Measurements from ENCODE around the gene TIGAR.

Gene TIGAR

DNA sequence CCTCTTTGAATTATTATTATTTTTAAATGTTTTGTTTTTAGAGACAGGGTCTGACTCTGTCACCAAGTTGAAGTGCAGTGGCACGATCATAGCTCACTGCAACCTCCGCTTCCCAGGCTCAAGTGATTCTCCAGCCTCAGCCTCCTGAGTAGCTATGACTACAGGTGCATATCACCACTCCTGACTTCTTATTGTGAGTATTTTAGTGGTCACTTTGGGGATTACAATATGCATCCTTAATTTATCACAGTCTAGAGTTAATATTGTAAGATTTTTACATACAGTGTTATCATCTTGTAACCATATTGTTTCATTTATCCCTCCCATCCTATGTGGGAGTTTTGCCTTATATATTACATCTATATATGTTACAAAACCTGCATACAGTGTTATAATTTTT lies 45.1 kb downstream of the TIGAR start:
- no peaks in the 10 kb centered on the region for H3K27me3 ChIP-seq (ENCODE audit: insufficient read depth, low read length)
- H3K27ac ChIP-seq (ENCODE audit: low read depth, low read length, poor library complexity, severe bottlenecking) = no peak overlapping the region
- no peaks in the 10 kb centered on the region for H3K36me3 ChIP-seq (ENCODE audit: insufficient read depth, low read length)
- no peak overlapping the region for H3K4me2 ChIP-seq (ENCODE audit: low read length)
- no peaks in the 10 kb centered on the region for H3F3A ChIP-seq (ENCODE audit: insufficient read depth, low read length)
- TF ChIP-seq CTCF (IDR thresholded peaks at IDR 0.05; ENCODE audit: low read length) (no peak), EZH2 (IDR thresholded peaks at IDR 0.05; ENCODE audit: borderline replicate concordance, low read length) (no peak)
- no peaks in the 10 kb centered on the region for H3K79me2 ChIP-seq (ENCODE audit: insufficient read depth, low read length)
- H3K4me1 ChIP-seq (ENCODE audit: insufficient read depth, low read length, severe bottlenecking) = no peaks in the 10 kb centered on the region
- no peaks in the 10 kb centered on the region for H4K20me1 ChIP-seq (ENCODE audit: insufficient read depth, low read length)
- H3K9me2 ChIP-seq (ENCODE audit: low read depth, low read length) = no peaks in the 10 kb centered on the region
- no peaks in the 10 kb centered on the region for H3K9me3 ChIP-seq (ENCODE audit: low read length)
- no peak overlapping the region for H2AFZ ChIP-seq (ENCODE audit: low read length)
- H3K4me3 ChIP-seq (ENCODE audit: low read depth, low read length, poor library complexity, severe bottlenecking) = no peak overlapping the region
- no peak overlapping the region for H3K9ac ChIP-seq (ENCODE audit: low read length)

DNA sequence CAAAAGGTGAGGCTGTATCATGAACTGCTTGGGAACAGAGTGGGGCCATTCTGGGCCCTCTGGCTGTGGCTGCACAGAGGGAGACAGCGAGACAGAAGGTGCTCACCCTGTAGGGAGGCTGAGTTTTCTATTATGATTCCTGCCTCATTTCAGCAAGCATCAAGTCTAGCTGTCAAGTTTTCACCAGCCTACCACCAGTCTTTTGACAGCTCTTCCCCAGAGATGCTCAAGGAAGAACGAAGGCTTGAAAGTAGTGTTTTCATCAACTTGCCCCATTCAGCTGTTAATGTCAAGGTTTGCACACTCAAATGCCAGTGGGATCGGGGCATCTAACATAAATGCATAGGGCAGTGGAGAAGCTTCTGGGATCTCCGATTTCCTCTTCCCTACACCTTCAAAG lies 48.5 kb downstream of the TIGAR start:
- H4K20me1 ChIP-seq (ENCODE audit: insufficient read depth, low read length) = no peaks in the 10 kb centered on the region
- no peak overlapping the region for H3K4me2 ChIP-seq (ENCODE audit: low read length)
- TF ChIP-seq CTCF (IDR thresholded peaks at IDR 0.05; ENCODE audit: low read length) (no peak), EZH2 (IDR thresholded peaks at IDR 0.05; ENCODE audit: borderline replicate concordance, low read length) (no peak)
- no peaks in the 10 kb centered on the region for H3K79me2 ChIP-seq (ENCODE audit: insufficient read depth, low read length)
- H3K9me3 ChIP-seq (ENCODE audit: low read length) = no peaks in the 10 kb centered on the region
- H3K4me1 ChIP-seq (ENCODE audit: insufficient read depth, low read length, severe bottlenecking) = no peaks in the 10 kb centered on the region
- H3K27ac ChIP-seq (ENCODE audit: low read depth, low read length, poor library complexity, severe bottlenecking) = no peak overlapping the region
- H3K27me3 ChIP-seq (ENCODE audit: insufficient read depth, low read length) = no peaks in the 10 kb centered on the region
- H3K4me3 ChIP-seq (ENCODE audit: low read depth, low read length, poor library complexity, severe bottlenecking) = no peak overlapping the region
- no peaks in the 10 kb centered on the region for H3F3A ChIP-seq (ENCODE audit: insufficient read depth, low read length)
- H3K9me2 ChIP-seq (ENCODE audit: low read depth, low read length) = no peaks in the 10 kb centered on the region
- no peaks in the 10 kb centered on the region for H3K36me3 ChIP-seq (ENCODE audit: insufficient read depth, low read length)
- H3K9ac ChIP-seq (ENCODE audit: low read length) = no peak overlapping the region
- H2AFZ ChIP-seq (ENCODE audit: low read length) = no peak overlapping the region

DNA sequence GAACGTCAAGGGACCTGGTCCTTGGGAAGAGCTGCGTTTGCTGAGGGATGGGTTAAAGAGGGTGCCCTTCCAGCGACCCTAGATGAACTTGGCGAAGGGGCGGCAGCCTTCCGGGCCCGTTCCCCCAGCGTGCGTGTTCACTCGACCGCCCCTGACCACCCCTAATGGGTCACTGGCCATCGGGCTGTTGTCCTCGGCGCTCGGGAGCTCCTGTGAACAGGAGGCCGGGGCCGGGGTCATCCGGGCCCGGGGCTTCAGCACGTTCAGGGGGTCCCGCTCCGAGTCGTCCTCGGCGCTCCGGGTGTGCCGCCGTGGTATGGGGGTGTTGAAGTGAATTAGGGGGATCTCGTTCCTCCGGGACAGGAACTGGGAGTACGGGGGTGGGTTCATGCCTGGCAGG lies 49.3 kb downstream of the TIGAR start:
- no peaks in the 10 kb centered on the region for H3K9me2 ChIP-seq (ENCODE audit: low read depth, low read length)
- H4K20me1 ChIP-seq (ENCODE audit: insufficient read depth, low read length) = no peaks in the 10 kb centered on the region
- no peak overlapping the region for H2AFZ ChIP-seq (ENCODE audit: low read length)
- no peak overlapping the region for H3K4me2 ChIP-seq (ENCODE audit: low read length)
- no peak overlapping the region for H3K9ac ChIP-seq (ENCODE audit: low read length)
- H3K4me1 ChIP-seq (ENCODE audit: insufficient read depth, low read length, severe bottlenecking) = no peaks in the 10 kb centered on the region
- no peaks in the 10 kb centered on the region for H3K79me2 ChIP-seq (ENCODE audit: insufficient read depth, low read length)
- no peaks in the 10 kb centered on the region for H3K9me3 ChIP-seq (ENCODE audit: low read length)
- no peaks in the 10 kb centered on the region for H3F3A ChIP-seq (ENCODE audit: insufficient read depth, low read length)
- no peak overlapping the region for H3K27ac ChIP-seq (ENCODE audit: low read depth, low read length, poor library complexity, severe bottlenecking)
- H3K27me3 ChIP-seq (ENCODE audit: insufficient read depth, low read length) = no peaks in the 10 kb centered on the region
- no peak overlapping the region for H3K4me3 ChIP-seq (ENCODE audit: low read depth, low read length, poor library complexity, severe bottlenecking)
- H3K36me3 ChIP-seq (ENCODE audit: insufficient read depth, low read length) = no peaks in the 10 kb centered on the region
- TF ChIP-seq CTCF (IDR thresholded peaks at IDR 0.05; ENCODE audit: low read length) (no peak), EZH2 (IDR thresholded peaks at IDR 0.05; ENCODE audit: borderline replicate concordance, low read length) (no peak)

All from OCI-LY1 (cell line).